GM10847 (cell line): ENCODE measurements around the gene ROR1.

ENCODE experiments used
- POLR2A ChIP-seq: IDR thresholded peaks from 2 replicates; pipeline ENCODE4 v1.6.1; 2011; ENCODE audit not compliant: insufficient read length; ENCODE audit errors: extremely low read depth

The ROR1 gene

DNA sequence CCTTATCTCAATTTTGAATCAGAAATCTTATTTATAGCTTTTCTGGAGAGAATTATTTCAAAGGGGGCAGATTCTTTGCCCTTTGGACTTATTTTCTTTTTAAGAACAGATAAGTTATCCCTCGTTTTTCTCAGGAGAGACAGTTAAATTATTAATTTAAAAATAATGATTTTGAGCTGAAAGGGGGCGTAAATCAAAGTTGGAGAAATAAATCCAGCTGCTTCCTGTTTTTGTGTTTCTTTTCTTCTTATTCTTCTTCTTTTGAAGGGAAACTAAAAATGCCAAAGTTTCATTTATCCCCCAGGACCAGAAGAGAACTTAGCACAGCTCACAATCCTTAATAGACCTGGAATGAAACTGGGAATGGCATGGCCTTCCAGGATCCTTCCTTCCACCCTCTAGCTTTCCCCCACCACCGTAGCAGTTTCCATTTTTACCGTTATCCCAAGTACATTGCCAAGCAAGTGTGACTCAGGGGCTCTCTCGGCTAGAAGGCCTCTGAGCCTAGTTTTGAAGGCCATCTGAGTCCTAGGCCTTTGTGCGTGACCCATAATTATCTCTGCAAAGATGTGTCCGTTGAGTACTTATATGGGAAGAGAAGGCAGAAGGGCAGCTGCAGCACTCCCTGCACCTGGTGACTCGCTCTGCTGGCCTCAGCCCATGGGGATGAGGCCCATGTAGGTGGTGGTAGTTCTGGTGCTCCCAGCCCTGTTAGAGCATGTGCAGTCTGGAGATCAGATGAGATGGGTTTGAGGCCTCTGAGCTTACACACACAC is 181.7 kb downstream of the ROR1 start:
- no peak for TF ChIP-seq POLR2A

DNA sequence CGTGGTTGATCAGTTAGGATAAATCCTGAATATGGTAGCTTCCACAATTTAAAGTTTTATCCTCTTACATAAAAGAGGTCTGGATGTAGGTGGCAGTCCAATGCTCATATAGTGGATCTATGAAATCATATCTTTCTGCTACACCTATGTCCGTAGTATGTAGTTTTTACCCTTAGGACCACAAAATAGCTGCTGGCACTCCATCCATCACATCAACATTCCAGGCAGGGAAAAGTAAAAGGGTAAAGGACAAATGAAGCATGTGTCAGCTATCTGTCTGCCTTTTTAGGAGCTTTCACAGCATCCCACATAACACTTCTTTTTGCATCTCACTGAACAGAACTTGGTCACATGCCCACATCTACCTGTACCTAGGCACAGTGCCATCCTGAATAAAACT is 184.7 kb downstream of the ROR1 start:
- no peak for TF ChIP-seq POLR2A

DNA sequence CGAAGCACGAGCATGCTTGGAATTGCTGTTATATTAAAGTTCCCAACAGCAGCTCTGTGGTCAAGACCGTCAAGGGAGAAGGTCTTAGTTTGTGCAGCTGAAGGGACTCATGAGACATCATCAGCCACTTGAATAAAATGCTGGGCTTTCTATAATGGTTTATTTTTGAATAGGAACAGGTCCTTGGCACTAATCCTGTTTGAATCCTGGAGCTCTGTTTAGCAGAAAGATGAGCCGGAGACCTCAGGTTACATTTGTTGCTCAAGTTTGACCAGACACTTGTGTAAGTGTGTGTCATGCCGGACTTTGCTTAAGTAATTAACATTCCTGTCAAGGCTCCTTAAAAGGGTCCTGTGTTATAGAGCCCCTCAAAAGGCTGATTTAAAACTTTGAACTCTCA is 186.5 kb downstream of the ROR1 start:
- TF ChIP-seq POLR2A: no peak

DNA sequence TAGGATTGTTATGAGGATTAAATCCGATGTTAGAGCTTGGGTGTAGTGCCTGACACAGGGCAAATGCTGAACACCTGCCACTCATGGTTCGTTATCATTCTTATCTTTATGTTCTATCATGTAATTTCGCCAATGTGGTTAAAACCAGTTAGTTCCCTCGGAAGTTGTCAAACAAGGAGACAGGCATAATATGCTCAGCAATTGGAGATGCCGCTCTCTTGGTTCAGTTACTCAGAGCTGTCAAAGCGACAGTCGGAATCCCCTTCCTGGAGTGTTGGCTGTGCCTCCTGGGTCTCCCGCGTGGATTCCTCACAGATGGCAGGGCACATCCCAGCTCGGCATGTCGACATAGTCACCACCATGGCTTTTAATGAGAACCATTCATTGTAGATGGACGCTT is 192.2 kb downstream of the ROR1 start:
- no peak for TF ChIP-seq POLR2A

DNA sequence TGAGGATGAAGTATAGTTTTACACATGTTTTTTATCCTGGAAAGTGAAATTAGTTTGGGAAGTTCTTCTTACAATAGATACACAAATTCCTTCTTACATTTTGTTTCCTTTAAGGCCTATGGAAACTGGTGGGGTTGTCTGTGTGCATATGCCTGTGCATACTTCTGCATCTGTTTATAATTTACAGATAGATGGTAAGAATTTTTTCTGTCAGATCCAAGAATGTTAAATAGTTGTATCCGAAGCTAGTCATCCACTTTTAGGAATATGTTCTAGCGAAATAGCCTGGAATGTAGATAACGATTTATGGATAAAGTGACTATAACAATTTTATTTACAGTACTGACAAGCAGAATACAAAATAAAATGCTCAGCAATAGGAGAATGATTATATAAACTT is 194.1 kb downstream of the ROR1 start:
- TF ChIP-seq POLR2A: no peak

DNA sequence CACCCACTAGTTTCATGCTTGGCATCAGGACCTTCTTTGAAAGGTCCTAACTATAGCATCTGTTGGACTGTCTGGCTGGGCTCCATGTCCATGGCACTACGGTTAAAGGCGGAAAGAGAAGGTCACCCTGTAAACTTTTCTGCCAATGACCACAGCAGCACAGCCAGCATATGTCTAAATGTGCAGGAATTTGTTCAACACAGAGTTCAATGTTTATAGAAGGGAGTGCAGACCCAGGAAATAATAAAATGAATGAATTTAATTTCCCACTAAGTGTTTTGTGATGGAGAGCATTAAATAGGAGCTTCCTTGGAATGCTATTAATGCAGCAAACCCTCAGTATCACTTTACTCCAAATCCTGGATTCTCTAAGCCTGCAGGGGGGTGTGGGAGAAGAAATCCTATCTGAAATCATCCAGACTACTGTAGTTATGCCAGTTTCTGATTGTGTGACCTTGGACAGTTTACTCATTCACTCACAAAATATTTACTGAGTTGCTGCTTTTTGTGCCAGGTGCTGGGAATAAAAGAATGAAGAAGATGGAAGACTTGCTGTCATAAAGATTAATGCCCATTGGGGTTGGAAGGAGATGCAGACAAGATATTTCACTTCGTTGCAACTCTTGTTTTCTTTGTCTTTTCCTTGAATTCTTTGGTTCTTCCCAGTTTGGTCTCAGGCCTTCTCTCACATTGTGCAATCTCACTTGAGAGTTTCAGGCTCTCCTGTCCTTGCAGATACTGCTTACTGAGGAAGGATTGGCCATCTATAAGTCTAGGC is 195.0 kb downstream of the ROR1 start:
- no peak for TF ChIP-seq POLR2A

DNA sequence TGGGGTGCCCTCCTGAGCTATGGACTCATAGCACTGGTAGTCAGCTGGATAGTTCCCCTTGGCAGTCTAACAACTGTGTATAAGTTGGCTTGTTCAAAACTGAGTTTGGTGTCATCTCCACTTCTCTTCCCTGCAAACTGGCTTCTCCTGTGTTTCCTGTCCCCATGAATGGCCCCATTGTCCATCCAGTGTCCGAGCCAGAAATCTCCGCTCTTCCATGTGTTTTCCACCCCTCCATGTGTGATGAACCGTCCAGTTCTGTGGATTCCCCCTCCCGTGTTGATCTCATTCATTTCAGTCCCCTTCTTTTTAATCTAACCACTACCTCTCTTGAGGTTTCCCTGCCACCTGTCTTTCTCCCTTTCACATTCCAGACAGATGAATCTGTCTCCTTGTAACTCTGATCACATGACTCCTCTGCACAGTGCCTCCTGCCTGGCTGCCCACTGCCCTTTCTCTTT is 195.7 kb downstream of the ROR1 start:
- no peak for TF ChIP-seq POLR2A

DNA sequence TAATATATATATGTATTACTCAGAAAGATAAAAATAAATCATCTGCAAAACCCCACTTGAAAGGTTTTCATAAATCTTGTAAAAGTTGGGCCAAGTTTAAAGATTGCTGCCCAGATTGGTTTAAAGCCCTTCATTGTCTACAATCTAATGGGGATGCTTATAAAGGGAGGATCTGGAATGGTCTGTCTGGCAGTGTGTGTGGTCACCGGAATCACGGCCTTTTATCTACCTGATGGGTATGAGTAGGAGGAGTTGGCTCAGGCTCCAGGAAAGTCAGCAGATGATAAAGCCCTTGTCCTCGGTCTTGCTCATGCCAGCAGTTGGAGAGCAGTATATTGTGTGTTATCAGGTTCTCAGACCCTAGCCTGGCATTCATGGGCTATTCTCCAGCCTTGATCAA is 197.7 kb downstream of the ROR1 start:
- TF ChIP-seq POLR2A: no peak

DNA sequence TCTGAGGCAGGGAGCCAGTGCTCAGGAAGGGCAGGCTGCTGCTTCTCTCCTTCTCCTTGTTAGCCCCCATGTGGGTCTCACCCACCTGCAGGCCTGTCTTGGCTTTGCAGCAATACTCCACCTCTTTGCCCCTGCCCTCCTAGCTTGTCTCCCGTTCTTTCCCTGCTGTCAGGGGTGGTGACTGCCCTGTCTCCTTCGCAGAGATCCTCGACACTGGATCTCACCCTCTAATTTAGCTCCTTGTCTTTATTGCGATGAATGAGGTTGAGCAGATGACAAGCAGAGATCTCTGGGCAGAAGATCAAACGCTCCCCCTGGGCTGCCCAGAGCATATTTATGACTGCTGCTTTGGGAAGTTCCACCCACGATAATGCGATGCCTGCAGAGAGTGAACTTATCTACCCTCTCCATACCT is 199.2 kb downstream of the ROR1 start:
- no peak for TF ChIP-seq POLR2A

DNA sequence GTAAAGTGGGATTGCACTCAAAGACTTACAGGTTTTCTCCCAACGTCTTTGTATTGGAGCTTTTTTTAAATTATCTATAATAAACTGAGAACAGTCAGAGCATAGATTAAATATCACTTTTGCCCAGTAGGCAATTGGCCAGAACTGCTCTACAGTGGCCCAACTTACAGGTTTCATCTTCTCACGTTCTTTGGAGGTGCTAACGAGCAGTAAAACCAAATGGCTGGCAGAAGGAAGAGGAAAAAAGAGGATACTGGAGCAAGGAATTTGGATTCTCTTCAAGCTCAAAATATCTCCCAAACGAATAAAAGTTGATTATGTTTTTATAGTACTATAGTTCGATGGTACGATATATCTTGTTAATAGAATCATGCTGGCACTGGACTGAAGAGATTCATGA is 201.1 kb downstream of the ROR1 start:
- no peak for TF ChIP-seq POLR2A

DNA sequence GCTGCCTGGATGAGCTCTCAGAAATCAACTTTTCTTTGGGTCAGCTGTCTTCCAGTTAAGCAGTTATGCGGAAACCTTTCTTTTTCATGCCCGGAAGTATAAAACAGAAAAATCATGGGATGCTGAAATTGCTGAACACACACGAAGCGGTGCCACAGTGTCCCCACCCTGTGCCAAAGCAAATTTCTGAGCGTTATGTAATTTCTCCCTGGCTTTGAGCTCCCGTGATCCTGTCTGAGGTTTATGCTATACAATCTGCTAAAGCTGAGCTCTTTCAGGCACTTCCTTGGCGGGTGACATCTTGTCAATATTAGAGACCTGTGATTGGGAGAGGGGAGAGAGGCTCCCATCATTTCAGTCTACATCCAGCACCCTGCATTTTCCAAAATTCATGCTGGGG is 201.7 kb downstream of the ROR1 start:
- TF ChIP-seq POLR2A: no peak

DNA sequence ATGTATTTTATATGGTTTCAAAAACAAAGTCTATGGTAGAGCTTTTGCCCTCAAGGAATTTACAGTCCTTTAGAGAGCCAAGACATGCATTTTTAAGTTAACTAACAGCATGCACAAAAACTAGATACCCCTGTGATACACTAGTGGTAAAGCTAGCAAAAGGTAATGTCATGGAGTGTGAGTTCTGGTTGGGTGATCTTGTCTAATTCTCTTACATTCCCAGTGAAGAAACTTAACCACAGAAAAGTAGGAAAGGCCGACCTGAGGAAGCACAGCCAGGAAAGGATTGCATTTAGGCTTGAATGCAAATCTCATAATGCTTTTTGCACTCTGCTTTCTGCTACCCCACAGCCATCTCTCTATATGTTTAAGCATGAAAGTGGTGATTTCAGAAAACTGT is 202.2 kb downstream of the ROR1 start:
- TF ChIP-seq POLR2A: no peak

DNA sequence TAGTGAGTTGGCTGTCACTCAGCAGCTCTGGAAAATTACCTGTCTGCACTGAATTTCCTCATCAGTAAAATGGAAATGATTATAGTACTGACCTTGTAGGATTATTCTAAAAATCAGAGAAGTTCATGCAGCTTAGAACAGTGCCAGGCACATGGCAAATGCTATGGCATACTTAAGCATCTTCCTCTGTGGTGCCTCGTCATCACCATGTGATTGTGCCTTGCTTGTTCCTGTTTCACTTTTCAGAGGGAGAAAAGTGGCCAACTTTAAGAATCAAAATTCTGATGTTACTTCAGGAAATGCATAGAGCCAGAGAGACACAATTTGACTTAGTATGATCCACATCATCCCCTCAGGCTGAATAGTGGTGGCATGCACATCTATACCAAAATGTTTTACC is 203.6 kb downstream of the ROR1 start:
- TF ChIP-seq POLR2A: no peak

DNA sequence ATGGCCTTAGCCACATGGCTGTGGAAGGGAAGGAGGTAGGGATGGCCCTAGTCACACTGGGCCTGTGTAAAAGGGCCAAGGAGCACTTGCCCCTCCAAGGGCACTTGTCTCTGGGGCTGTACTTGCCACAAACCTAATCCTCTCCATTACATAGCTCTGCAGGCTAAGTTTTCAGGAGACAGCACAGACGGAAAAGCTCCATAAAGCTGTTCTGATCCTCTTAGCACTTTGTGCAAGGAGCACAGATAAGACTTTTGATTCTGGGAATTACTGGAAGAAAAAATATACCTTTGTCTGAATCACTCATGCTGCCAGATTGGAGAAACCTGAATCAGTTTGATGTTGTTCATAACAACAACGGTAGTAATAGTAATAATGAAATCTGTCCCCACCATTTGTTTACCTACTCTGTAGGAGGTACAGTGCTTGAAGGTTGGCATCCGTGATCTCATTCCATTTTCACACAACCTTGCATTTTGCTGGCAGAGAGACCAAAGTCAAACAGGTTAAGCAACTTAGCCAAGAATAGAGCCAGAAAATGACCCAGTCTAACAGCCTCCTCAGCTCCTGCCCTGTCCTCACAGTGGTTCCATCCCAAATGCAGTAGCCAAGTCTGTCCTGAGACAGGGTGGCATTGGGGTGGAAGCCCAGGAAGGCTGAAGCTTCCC is 207.1 kb downstream of the ROR1 start:
- no peak for TF ChIP-seq POLR2A

DNA sequence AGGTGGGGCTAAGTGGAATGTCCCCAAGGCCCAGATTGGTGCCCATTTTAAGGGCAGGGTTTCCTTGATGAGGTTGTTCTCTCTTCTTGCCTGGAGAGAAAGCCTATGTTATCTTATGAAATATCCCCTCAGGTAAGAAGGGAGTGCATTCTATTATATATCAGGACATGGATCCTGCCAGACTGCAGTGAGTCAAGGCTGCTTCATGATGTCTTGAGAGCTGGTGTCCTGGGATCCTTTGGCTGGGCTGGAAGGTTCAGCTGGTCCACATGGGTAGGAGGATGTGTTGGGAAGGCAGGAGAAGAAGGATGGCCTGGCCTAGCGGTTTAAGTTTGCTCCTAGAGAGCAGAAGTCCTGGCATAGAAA is 207.6 kb downstream of the ROR1 start:
- TF ChIP-seq POLR2A: no peak

DNA sequence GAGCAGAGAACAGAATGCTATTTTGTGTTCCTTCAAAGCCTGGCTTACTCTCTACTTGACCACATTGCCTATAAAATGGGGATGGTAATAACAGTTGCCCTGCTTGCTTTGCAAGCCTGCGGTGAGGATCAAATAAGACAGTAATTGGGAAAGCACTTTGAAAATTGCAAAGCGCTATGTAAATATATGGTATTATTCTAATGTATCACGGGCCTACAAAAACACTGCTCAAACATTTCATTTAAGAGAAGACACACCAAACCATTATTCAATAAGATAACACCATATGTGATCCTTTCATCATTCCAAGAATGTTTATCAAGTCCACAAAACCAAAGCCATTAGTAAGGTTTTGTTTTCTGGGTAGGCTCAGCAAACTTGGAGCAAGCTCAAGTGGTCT is 208.4 kb downstream of the ROR1 start:
- TF ChIP-seq POLR2A: no peak
